Ovary (tissue), 9 donors: Measurements from ENCODE around the gene SPPL2C. TPM values are rescaled to one million over a fixed set of nuclear protein-coding genes. Genes with fewer than 3 reads are reported as not detected.
A peak's percentile ranks its signal among the peaks of the same experiment; 100 is the strongest.

ENCODE experiments used
- DNase-seq, 5 donors: peaks; one replicate each; pipeline ENCODE4 v3.0.0-alpha.2; 2019 to 2020
- H3K27ac ChIP-seq, 2 donors: fragments of 200-600 bp; one replicate each; pipeline versions ENCODE4 v1.5.1 to v1.8.0; 2019 to 2022
- H3K27me3 ChIP-seq: fragments of 200-600 bp; one replicate; pipeline ENCODE4 v1.8.0; 2022
- H3K36me3 ChIP-seq: fragments of 200-600 bp; sonication (generic); one replicate; pipeline ENCODE4 v1.5.1; 2019
- H3K4me1 ChIP-seq: one replicate; pipeline ENCODE4 v1.8.1; 2013; ENCODE audit warnings: mild to moderate bottlenecking, moderate library complexity; ENCODE audit not compliant: insufficient read depth
- H3K4me3 ChIP-seq: fragments of 200-600 bp; sonication (generic); one replicate; pipeline ENCODE4 v1.5.1; 2017
- H3K9me3 ChIP-seq, 2 donors: fragments of 200-600 bp in 1 of 2; sonication (generic) in 1 of 2; one replicate each; pipeline versions ENCODE4 v1.5.1 to v1.8.1; 2013 to 2019; ENCODE audit warnings: mild to moderate bottlenecking in 1 of 2, moderate library complexity in 1 of 2
- EP300 ChIP-seq: sonication (generic); formaldehyde crosslinking; IDR thresholded peaks from one replicate; pipeline ENCODE4 v1.6.1; 2017; ENCODE audit warnings: antibody characterized with exemption
- POLR2A ChIP-seq: fragments of 450-650 bp; IDR thresholded peaks from one replicate; pipeline ENCODE4 v1.6.1; 2017; ENCODE audit warnings: antibody characterized with exemption, mild to moderate bottlenecking, moderate library complexity
- WGBS, 3 donors: extraction: QIAGEN DNeasy Blood & Tissue Kit in 1 of 3; methylation state at CpG; one replicate each; pipeline versions ENCODE4 v1.1.5 to v1.1.7; 2013 to 2017; 5-methylcytosine and 5-hydroxymethylcytosine counted together
- intact Hi-C, 4 donors: fragments of 100-400 bp; cut with DNase I; formaldehyde crosslinking; loops; one replicate each; pipeline versions ENCODE4 v1.11.0 to v1.15.1; 2022 to 2023
- polyA plus RNA-seq, 2 donors: library from polyadenylated mRNA; stranded (reverse); fragments of 200-250 nt in 1 of 2; fragments of 350-450 nt in 1 of 2; fragmentation: Illumina TruSeq in 1 of 2; extraction: RNeasy Lipid Tissue Mini Kit (QIAGEN cat#74804) in 1 of 2; gene quantifications; one replicate each; pipeline ENCODE4 v1.2.3, GENCODE V29; 2013 to 2014
- total RNA-seq, 7 donors: library from RNA; depleted of rRNA in 2 of 7; stranded (reverse); fragments of >200 nt in 2 of 7; fragmentation: NEBNext Ultra II Directional in 3 of 7; extraction: Animal tissue kit (Norgen Biotek cat#: 25700) in 3 of 7; gene quantifications; one replicate each; pipeline versions ENCODE4 v1.1.0 to v1.2.4, GENCODE V29; 2016 to 2023
- TF ChIP-seq, protein P1 (sequence below), 3 donors: fragments of 450-650 bp in 2 of 3; fragments of 200-600 bp in 1 of 3; IDR thresholded peaks; one replicate each; pipeline versions ENCODE4 v1.5.1 to v1.8.0; 2016 to 2022; ENCODE audit warnings: antibody characterized with exemption in 3 of 3, mild to moderate bottlenecking in 1 of 3
- donor health status: DM: no; HTN: no; CAD: no; lungs with moderate emphysema.
- donor health status: DM: no; HTN: no; CAD: no.
- donor health status: Bipolar disorder and iron deficiency.
- donor health status: DM: yes; HTN: yes; CAD: no.
- donor health status: DM: no; HTN: no; CAD: no.
- donor health status: DM: yes; HTN: yes; CAD: no.

The SPPL2C gene
- total and polyA plus RNA-seq, 9 donors = not detected

DNA sequence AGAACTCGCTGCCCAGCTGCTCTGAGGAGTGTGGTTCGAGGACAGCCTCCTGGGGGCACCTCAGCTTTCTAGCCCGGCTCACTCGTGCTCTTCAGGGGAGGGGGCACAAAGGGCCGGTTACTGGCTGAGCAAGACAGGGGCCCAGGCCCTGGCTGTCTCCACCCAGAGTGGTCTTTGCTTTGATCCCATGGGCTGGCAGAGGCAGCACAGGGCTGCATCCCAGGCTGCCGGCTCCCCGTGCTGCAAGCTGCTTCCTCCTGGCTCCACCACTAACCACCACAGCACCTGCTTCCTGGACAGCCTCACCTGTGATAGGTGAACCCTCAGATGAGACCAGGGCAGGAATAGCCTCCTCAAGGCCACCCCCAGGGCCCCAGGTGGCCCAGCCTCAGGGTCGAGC is 6.8 kb downstream of the SPPL2C start:
- H3K36me3 ChIP-seq = no peaks in the 10 kb centered on the region
- no peak overlapping the region for H3K27ac ChIP-seq
- H3K4me3 ChIP-seq = no peak overlapping the region
- intact Hi-C loops = loop anchor here in 1 of 4 donors (5.0 kb wide), 1 partner anchor 209 kb away; no protein-coding TSS in a partner anchor
- DNase-seq = no peak
- H3K9me3 ChIP-seq = no peaks in the 10 kb centered on the region
- H3K27me3 ChIP-seq = no peaks in the 10 kb centered on the region
- TF ChIP-seq POLR2A (no peak), EP300 (no peak)
- TF ChIP-seq, protein P1, sequence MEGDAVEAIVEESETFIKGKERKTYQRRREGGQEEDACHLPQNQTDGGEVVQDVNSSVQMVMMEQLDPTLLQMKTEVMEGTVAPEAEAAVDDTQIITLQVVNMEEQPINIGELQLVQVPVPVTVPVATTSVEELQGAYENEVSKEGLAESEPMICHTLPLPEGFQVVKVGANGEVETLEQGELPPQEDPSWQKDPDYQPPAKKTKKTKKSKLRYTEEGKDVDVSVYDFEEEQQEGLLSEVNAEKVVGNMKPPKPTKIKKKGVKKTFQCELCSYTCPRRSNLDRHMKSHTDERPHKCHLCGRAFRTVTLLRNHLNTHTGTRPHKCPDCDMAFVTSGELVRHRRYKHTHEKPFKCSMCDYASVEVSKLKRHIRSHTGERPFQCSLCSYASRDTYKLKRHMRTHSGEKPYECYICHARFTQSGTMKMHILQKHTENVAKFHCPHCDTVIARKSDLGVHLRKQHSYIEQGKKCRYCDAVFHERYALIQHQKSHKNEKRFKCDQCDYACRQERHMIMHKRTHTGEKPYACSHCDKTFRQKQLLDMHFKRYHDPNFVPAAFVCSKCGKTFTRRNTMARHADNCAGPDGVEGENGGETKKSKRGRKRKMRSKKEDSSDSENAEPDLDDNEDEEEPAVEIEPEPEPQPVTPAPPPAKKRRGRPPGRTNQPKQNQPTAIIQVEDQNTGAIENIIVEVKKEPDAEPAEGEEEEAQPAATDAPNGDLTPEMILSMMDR (IDR thresholded peaks at IDR 0.05) = no peak
- H3K4me1 ChIP-seq = no peaks in the 10 kb centered on the region
- 25 to 42% (median 41%) methylated on average over 8 of the region's 8 CpGs for WGBS, 3 donors

DNA sequence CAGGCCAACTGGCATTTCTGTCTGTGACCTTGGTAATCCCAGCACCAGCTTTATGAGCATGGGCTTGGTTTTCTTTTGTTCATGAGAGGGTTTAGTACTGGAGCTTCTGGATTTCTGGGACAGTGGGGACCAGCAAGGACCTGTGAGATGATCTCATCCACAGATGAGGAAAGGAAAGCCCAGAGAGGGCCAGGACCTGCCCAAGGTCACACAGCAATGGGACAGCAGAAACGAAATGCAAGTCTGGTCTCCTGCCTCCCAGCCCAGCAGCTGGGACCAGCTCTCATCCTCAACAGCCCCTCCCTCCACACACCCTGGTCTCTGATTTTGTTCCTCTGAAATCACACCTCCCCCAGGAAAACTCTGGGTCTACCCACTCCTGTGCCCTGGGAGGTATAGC is 7.2 kb downstream of the SPPL2C start:
- Histone ChIP-seq H3K36me3 (no peaks in the 10 kb centered on the region), H3K9me3 (no peaks in the 10 kb centered on the region), H3K4me1 (no peaks in the 10 kb centered on the region), H3K27ac (no peak overlapping the region), H3K4me3 (no peak overlapping the region), H3K27me3 (no peaks in the 10 kb centered on the region)
- TF ChIP-seq, protein P1 (IDR thresholded peaks at IDR 0.05) = no peak
- no peak for TF ChIP-seq POLR2A
- no peak for TF ChIP-seq EP300
- DNase-seq = no peak
- intact Hi-C loops = loop anchor here in 1 of 4 donors (5.0 kb wide), 1 partner anchor 210 kb away; no protein-coding TSS in a partner anchor
- 21 to 63% (median 32%) methylated on average over 1 of the region's 1 CpG for WGBS, 3 donors

DNA sequence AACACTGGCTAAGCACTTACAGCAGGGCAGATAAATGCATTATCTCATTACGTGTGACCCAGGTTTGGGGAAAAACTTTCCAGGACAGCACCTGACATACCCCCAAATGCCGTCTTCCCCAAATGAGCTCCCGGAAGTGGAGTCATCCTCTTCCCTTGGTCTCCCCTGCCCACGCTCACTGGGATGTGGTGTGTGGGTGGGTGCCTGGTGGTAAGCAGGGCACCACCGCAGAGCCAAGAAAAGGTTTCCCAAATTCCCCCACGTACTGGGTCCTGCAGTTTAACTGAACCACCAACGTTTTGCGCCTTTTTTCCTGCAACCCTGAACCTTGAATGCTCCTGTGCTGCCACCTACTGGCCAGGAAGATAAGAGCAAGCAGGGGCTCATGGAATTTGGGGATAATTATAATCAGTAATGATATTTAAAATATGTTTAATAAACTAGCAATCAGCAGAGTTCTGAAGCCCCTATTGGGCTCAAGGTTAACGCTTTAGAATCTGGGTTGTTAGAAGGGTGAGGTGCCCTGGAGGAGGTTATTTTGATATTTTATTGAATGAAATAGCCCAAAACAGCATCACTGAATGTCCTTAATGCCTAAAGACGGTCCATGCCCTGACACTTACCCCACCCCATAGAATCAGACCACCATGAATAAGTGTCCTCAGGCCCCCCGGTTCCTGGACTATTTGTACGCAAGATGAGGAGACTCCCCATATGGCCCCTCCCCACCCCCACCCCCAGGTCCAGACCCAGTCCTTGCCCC is 8.0 kb downstream of the SPPL2C start:
- intact Hi-C loops = loop anchor here in 1 of 4 donors (5.0 kb wide), 1 partner anchor 210 kb away; no protein-coding TSS in a partner anchor
- Histone ChIP-seq H3K27ac (no peak overlapping the region), H3K4me3 (no peak overlapping the region), H3K4me1 (no peaks in the 10 kb centered on the region), H3K9me3 (no peaks in the 10 kb centered on the region), H3K36me3 (no peaks in the 10 kb centered on the region), H3K27me3 (no peaks in the 10 kb centered on the region)
- no peak for TF ChIP-seq POLR2A
- TF ChIP-seq, protein P1 (IDR thresholded peaks at IDR 0.05) = peak; percentile 44 to 68 (median 61)
- peak; percentile 37 to 71 (median 56) for DNase-seq
- WGBS, 3 donors = 13 to 22% (median 14%) methylated on average over 12 of the region's 12 CpGs

DNA sequence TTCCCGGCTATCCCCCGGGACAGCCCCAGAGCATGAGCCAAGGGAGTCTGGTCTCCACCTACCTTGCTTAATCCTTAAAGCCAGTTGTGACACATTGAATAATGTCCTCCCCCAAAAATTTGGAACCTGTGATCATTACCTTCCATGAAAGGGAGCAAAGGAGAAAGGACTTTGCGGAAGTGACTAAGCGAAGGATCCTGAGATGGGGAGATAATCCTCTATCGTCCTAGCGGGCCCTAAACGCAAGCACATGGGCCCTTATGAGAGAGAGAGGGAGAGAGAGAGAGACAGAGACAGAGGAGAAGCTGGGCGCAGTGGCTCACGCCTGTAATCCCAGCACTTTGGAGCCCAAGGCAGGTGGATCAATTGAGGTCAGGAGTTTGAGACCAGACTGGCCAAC is 9.5 kb downstream of the SPPL2C start:
- no peak for DNase-seq
- 72 to 82% (median 76%) methylated on average over 9 of the region's 9 CpGs for WGBS, 3 donors
- intact Hi-C loops = loop anchor here in 1 of 4 donors (5.0 kb wide), 1 partner anchor 212 kb away; no protein-coding TSS in a partner anchor

More for the DNA sequence above, 9.5 kb downstream of the SPPL2C start:
- Histone ChIP-seq H3K9me3 (no peaks in the 10 kb centered on the region), H3K4me3 (no peak overlapping the region), H3K36me3 (no peaks in the 10 kb centered on the region), H3K27me3 (no peaks in the 10 kb centered on the region), H3K4me1 (no peaks in the 10 kb centered on the region), H3K27ac (no peak overlapping the region)
- no peak for TF ChIP-seq EP300
- TF ChIP-seq POLR2A = no peak
- TF ChIP-seq, protein P1 (IDR thresholded peaks at IDR 0.05) = no peak
